CD14-positive monocyte (primary cell): ENCODE data around the gene ADAMTS10. TPM values are rescaled to one million over a fixed set of nuclear protein-coding genes. Genes with fewer than 3 reads are reported as not detected.

Experiments used
- DNase-seq, 3 donors: peaks; one replicate each; pipeline ENCODE4 v3.0.0-alpha.2; 2011 to 2022
- H2AFZ ChIP-seq: 2 replicates; pipeline ENCODE4 v1.6.0; 2012; ENCODE audit warnings: mild to moderate bottlenecking, low read depth, low read length, inconsistent platforms; ENCODE audit not compliant: insufficient read depth, poor library complexity, severe bottlenecking
- H3K27ac ChIP-seq, 2 donors: 1 replicate in 1 of 2; 2 replicates in 1 of 2; pipeline ENCODE4 v1.5.1; 2012 to 2013; ENCODE audit warnings: low read length in 2 of 2, control low read depth in 1 of 2, inconsistent platforms in 1 of 2, low read depth in 1 of 2, mild to moderate bottlenecking in 1 of 2
- H3K27me3 ChIP-seq, 2 donors: one replicate each; pipeline versions ENCODE4 v1.6.0 to v1.6.1; 2011 to 2013; ENCODE audit warnings: low read length in 2 of 2; ENCODE audit not compliant: control insufficient read depth in 2 of 2, insufficient read depth in 2 of 2
- H3K36me3 ChIP-seq, 2 donors: replicated peaks in 1 of 2; 1 replicate in 1 of 2; 2 replicates in 1 of 2; pipeline versions ENCODE4 v1.5.1 to v1.6.1; 2012 to 2013; ENCODE audit warnings: low read length in 2 of 2, control low read depth in 1 of 2, inconsistent platforms in 1 of 2, mild to moderate bottlenecking in 1 of 2; ENCODE audit not compliant: insufficient read depth in 2 of 2, control insufficient read depth in 1 of 2
- H3K4me1 ChIP-seq, 2 donors: 1 replicate in 1 of 2; 2 replicates in 1 of 2; pipeline versions ENCODE4 v1.5.1 to v1.6.1; 2012 to 2013; ENCODE audit warnings: low read length in 2 of 2, control low read depth in 1 of 2, inconsistent platforms in 1 of 2, mild to moderate bottlenecking in 1 of 2, moderate library complexity in 1 of 2; ENCODE audit not compliant: insufficient read depth in 2 of 2, control insufficient read depth in 1 of 2
- H3K4me2 ChIP-seq: replicated peaks from 2 replicates; pipeline ENCODE3; 2012; ENCODE audit warnings: low read length, moderate library complexity, mild to moderate bottlenecking; ENCODE audit not compliant: poor library complexity, severe bottlenecking; ENCODE audit errors: extremely low read depth
- H3K4me3 ChIP-seq, 3 experiments: fragments of 200-600 bp in 1 of 3; sonication (generic) in 1 of 3; replicated peaks in 1 of 3; 1 replicate in 2 of 3; 2 replicates in 1 of 3; pipeline ENCODE4 v1.5.1; 2011 to 2013; ENCODE audit warnings: low read length in 3 of 3, mild to moderate bottlenecking in 3 of 3, control low read depth in 2 of 3, low read depth in 2 of 3, inconsistent platforms in 1 of 3, moderate library complexity in 1 of 3
- H3K79me2 ChIP-seq: 2 replicates; pipeline ENCODE4 v1.6.0; 2012; ENCODE audit warnings: mild to moderate bottlenecking, control low read depth, inconsistent platforms, low read length, moderate library complexity; ENCODE audit not compliant: insufficient read depth
- H3K9ac ChIP-seq: 2 replicates; pipeline ENCODE4 v1.6.0; 2017; ENCODE audit warnings: low read length, mild to moderate bottlenecking; ENCODE audit not compliant: insufficient read depth, poor library complexity, severe bottlenecking
- H3K9me3 ChIP-seq, 2 donors: replicated peaks in 1 of 2; 1 replicate in 1 of 2; 2 replicates in 1 of 2; pipeline versions ENCODE4 v1.5.1 to v1.6.1; 2012 to 2013; ENCODE audit warnings: low read length in 2 of 2, control low read depth in 1 of 2; ENCODE audit not compliant: control insufficient read depth in 1 of 2, insufficient read depth in 1 of 2
- H4K20me1 ChIP-seq: 2 replicates; pipeline ENCODE4 v1.6.0; 2012; ENCODE audit warnings: mild to moderate bottlenecking, low read length, control low read depth, moderate library complexity; ENCODE audit not compliant: insufficient read depth
- H3K27ac Mint-ChIP-seq, 7 donors: one replicate each; pipeline ENCODE4 v1.8.0; 2020; ENCODE audit warnings: mild to moderate bottlenecking in 7 of 7, mixed read lengths in 7 of 7, moderate library complexity in 6 of 7, inconsistent platforms in 2 of 7
- H3K27me3 Mint-ChIP-seq, 3 donors: one replicate each; pipeline ENCODE4 v1.8.0; 2021 to 2022; ENCODE audit warnings: low read depth in 3 of 3, mild to moderate bottlenecking in 3 of 3, mixed read lengths in 3 of 3, moderate library complexity in 3 of 3, inconsistent platforms in 1 of 3
- H3K36me3 Mint-ChIP-seq, 2 donors: one replicate each; pipeline ENCODE4 v1.8.0; 2020; ENCODE audit warnings: mixed read lengths in 2 of 2, inconsistent platforms in 1 of 2, mild to moderate bottlenecking in 1 of 2
- H3K4me1 Mint-ChIP-seq: one replicate; pipeline ENCODE4 v1.8.0; 2020; ENCODE audit warnings: mild to moderate bottlenecking, mixed read lengths
- H3K4me3 Mint-ChIP-seq, 2 donors: one replicate each; pipeline ENCODE4 v1.8.0; 2020; ENCODE audit warnings: mild to moderate bottlenecking in 2 of 2, mixed read lengths in 2 of 2, moderate library complexity in 1 of 2
- H3K9me3 Mint-ChIP-seq, 7 donors: one replicate each; pipeline ENCODE4 v1.8.0; 2020 to 2022; ENCODE audit warnings: mixed read lengths in 7 of 7, mild to moderate bottlenecking in 6 of 7, moderate library complexity in 6 of 7, inconsistent platforms in 2 of 7
- CTCF ChIP-seq: fragments of 200-600 bp; IDR thresholded peaks from one replicate; pipeline ENCODE4 v1.8.0; 2022; ENCODE audit warnings: antibody characterized with exemption, mild to moderate bottlenecking
- WGBS: methylation state at CpG from one replicate; pipeline ENCODE4 v1.1.5; 2013; ENCODE audit warnings: missing lambda C conversion rate; ENCODE audit not compliant: insufficient coverage; 5-methylcytosine and 5-hydroxymethylcytosine counted together
- intact Hi-C, 2 donors: fragments of 100-400 bp; cut with micrococcal nuclease; formaldehyde crosslinking; loops; one replicate each; pipeline versions ENCODE4 v1.15.0 to v1.15.1; 2023
- polyA plus RNA-seq, 3 donors: library from polyadenylated mRNA; depleted of rRNA in 1 of 3; unstranded in 2 of 3; stranded (reverse) in 1 of 3; fragments of 300-500 nt in 2 of 3; fragments of >200 nt in 1 of 3; fragmentation: Illumina TruSeq in 2 of 3; gene quantifications; 1 replicate in 2 of 3; 2 replicates in 1 of 3; pipeline ENCODE4 v1.2.3, GENCODE V29; 2012 to 2021

Gene ADAMTS10
- polyA plus RNA-seq, 3 donors = 2.3 TPM; not detected in 2

GRCh38 chr19:8609279-8610040 is 1.1 kb downstream of the ADAMTS10 start:
- no peak for TF ChIP-seq CTCF
- no peaks in the 10 kb centered on the region for H3K79me2 ChIP-seq
- intact Hi-C loops = loop anchor here in 1 of 2 donors (10.0 kb wide), 1 partner anchor 85 kb away; the partner anchor contains the start of gene ACTL9
- H2AFZ ChIP-seq = peak overlapping the region; percentile 83
- DNase-seq = peak; percentile 35 to 59 (median 37)
- H3K4me1 ChIP-seq = peaks cover 22 to 27% of the 10 kb centered on the region in 2 donors
- Mint-ChIP-seq H3K27me3 (peaks cover 24 to 60% (median 38%) of the 10 kb centered on the region in 3 donors), H3K4me1 (peaks cover 22% of the 10 kb centered on the region), H3K9me3 (peaks cover 5 to 18% (median 10%) of the 10 kb centered on the region in 7 donors), H3K27ac (peak overlapping the region in 3 of 7 donors; percentile 2 to 57 (median 52)), H3K4me3 (peak overlapping the region; percentile 75 to 95), H3K36me3 (peaks cover 0 to 9% of the 10 kb centered on the region in 2 donors)
- no peaks in the 10 kb centered on the region for H3K36me3 ChIP-seq
- WGBS = 3% methylated on average over 38 of the region's 47 CpGs
- H4K20me1 ChIP-seq = no peaks in the 10 kb centered on the region
- peaks cover 6 to 16% of the 10 kb centered on the region in 2 donors for H3K9me3 ChIP-seq
- H3K4me2 ChIP-seq = peak overlapping the region; percentile 80
- peak overlapping the region; percentile 34 for H3K9ac ChIP-seq
- H3K27me3 ChIP-seq = peaks cover 6 to 30% of the 10 kb centered on the region in 2 donors
- H3K4me3 ChIP-seq = peak overlapping the region; percentile 33 to 71 (median 45)
- H3K27ac ChIP-seq = no peak overlapping the region

GRCh38 chr19:8608941-8609278 is 1.6 kb downstream of the ADAMTS10 start:
- 62% methylated on average over 4 of the region's 5 CpGs for WGBS
- no peaks in the 10 kb centered on the region for H3K79me2 ChIP-seq
- peaks cover 6 to 20% of the 10 kb centered on the region in 2 donors for H3K9me3 ChIP-seq
- peaks cover 22% of the 10 kb centered on the region for H3K4me1 Mint-ChIP-seq
- H3K4me3 ChIP-seq = peak overlapping the region in 1 of 3 experiments; percentile 71
- peaks cover 5 to 23% (median 11%) of the 10 kb centered on the region in 7 donors for H3K9me3 Mint-ChIP-seq
- no peak overlapping the region for H3K9ac ChIP-seq
- H4K20me1 ChIP-seq = no peaks in the 10 kb centered on the region
- H3K27me3 Mint-ChIP-seq = peaks cover 24 to 58% (median 38%) of the 10 kb centered on the region in 3 donors
- H3K27ac ChIP-seq = no peak overlapping the region
- peak overlapping the region; percentile 51 to 88 for H3K4me3 Mint-ChIP-seq
- peaks cover 0 to 9% of the 10 kb centered on the region in 2 donors for H3K36me3 Mint-ChIP-seq
- H3K27me3 ChIP-seq = peaks cover 6 to 30% of the 10 kb centered on the region in 2 donors
- peak overlapping the region; percentile 83 for H2AFZ ChIP-seq
- no peak overlapping the region for H3K27ac Mint-ChIP-seq
- H3K4me1 ChIP-seq = peaks cover 22 to 27% of the 10 kb centered on the region in 2 donors
- no peak for DNase-seq
- intact Hi-C loops = no loop called here
- no peaks in the 10 kb centered on the region for H3K36me3 ChIP-seq
- H3K4me2 ChIP-seq = peak overlapping the region; percentile 80
- TF ChIP-seq CTCF = no peak
